Ishikawa (cell line): ENCODE measurements around the gene GALNT5.

Experiments
- CEBPB ChIP-seq: IDR thresholded peaks from 2 replicates; pipeline ENCODE4 v1.6.1; 2012
- CREB1 ChIP-seq: IDR thresholded peaks from 2 replicates; pipeline ENCODE4 v1.6.1; 2012; ENCODE audit warnings: low read depth
- EGR1 ChIP-seq: IDR thresholded peaks from 2 replicates; pipeline ENCODE4 v1.6.1; 2012
- EP300 ChIP-seq: IDR thresholded peaks from 2 replicates; pipeline ENCODE4 v1.6.1; 2012; ENCODE audit warnings: borderline replicate concordance
- FOXM1 ChIP-seq: IDR thresholded peaks from 2 replicates; pipeline ENCODE4 v1.6.1; 2012; ENCODE audit warnings: low read depth, borderline replicate concordance
- MAX ChIP-seq: IDR thresholded peaks from 2 replicates; pipeline ENCODE4 v1.6.1; 2012
- NFIC ChIP-seq: IDR thresholded peaks from 2 replicates; pipeline ENCODE4 v1.6.1; 2012
- REST ChIP-seq: IDR thresholded peaks from 2 replicates; pipeline ENCODE4 v1.6.1; 2012; ENCODE audit warnings: low read depth, mild to moderate bottlenecking
- TAF1 ChIP-seq: IDR thresholded peaks from 2 replicates; pipeline ENCODE4 v1.6.1; 2012; ENCODE audit warnings: low read depth, mild to moderate bottlenecking
- TCF12 ChIP-seq: IDR thresholded peaks from 2 replicates; pipeline ENCODE4 v1.6.1; 2012; ENCODE audit warnings: low read depth
- YY1 ChIP-seq: IDR thresholded peaks from 2 replicates; pipeline ENCODE4 v1.6.1; 2012; ENCODE audit warnings: low read depth
- ZBTB7A ChIP-seq: IDR thresholded peaks from 2 replicates; pipeline ENCODE4 v1.6.1; 2012; ENCODE audit warnings: low read depth

GRCh38 chr2:157309878-157310277, 52.4 kb downstream of the GALNT5 start:
- TF ChIP-seq MAX, result no peak
- no peak for TF ChIP-seq TAF1
- no peak for TF ChIP-seq REST
- no peak for TF ChIP-seq TCF12
- TF ChIP-seq NFIC, result no peak
- no peak for TF ChIP-seq EP300
- TF ChIP-seq CEBPB, result no peak
- no peak for TF ChIP-seq EGR1
- TF ChIP-seq YY1, result no peak
- TF ChIP-seq ZBTB7A, result no peak
- TF ChIP-seq CREB1, result no peak
- no peak for TF ChIP-seq FOXM1
